Smooth muscle cell (in vitro differentiated cells): ENCODE data around the gene NUPR1. TPM values are rescaled to one million over a fixed set of nuclear protein-coding genes. Genes with fewer than 3 reads are reported as not detected.

ENCODE experiments used
- DNase-seq: peaks from one replicate; lab custom pipeline; 2025; ENCODE audit not compliant: unreplicated experiment; lab: John Stamatoyannopoulos, UW
- H2AFZ ChIP-seq: fragments of 200-600 bp; sonication (generic); 2 replicates; pipeline ENCODE4 v1.6.0; 2016; ENCODE audit warnings: antibody characterized with exemption, low read depth, mild to moderate bottlenecking
- H3F3A ChIP-seq: fragments of 200-600 bp; sonication (generic); 2 replicates; pipeline ENCODE4 v1.6.0; 2017; ENCODE audit warnings: antibody characterized with exemption, low read depth
- H3K27ac ChIP-seq: fragments of 200-600 bp; sonication (generic); 2 replicates; pipeline ENCODE4 v1.5.1; 2016; ENCODE audit warnings: low read depth, mild to moderate bottlenecking
- H3K27me3 ChIP-seq: fragments of 200-600 bp; sonication (generic); 2 replicates; pipeline ENCODE4 v1.6.1; 2016; ENCODE audit warnings: low read depth, mild to moderate bottlenecking
- H3K36me3 ChIP-seq: fragments of 200-600 bp; sonication (generic); 2 replicates; pipeline ENCODE4 v1.5.1; 2016; ENCODE audit warnings: low read depth
- H3K4me1 ChIP-seq: fragments of 200-600 bp; sonication (generic); 2 replicates; pipeline ENCODE4 v1.5.1; 2016; ENCODE audit warnings: low read depth
- H3K4me2 ChIP-seq: fragments of 200-600 bp; sonication (generic); 2 replicates; pipeline ENCODE4 v1.6.0; 2016; ENCODE audit warnings: mild to moderate bottlenecking
- H3K4me3 ChIP-seq: fragments of 200-600 bp; sonication (generic); 2 replicates; pipeline ENCODE4 v1.5.1; 2016; ENCODE audit warnings: mild to moderate bottlenecking
- H3K79me2 ChIP-seq: fragments of 200-600 bp; sonication (generic); 2 replicates; pipeline ENCODE4 v1.6.0; 2016; ENCODE audit warnings: low read depth, mild to moderate bottlenecking
- H3K9ac ChIP-seq: fragments of 200-600 bp; sonication (generic); 2 replicates; pipeline ENCODE4 v1.6.0; 2016; ENCODE audit warnings: low read depth
- H3K9me3 ChIP-seq: fragments of 200-600 bp; sonication (generic); replicated peaks from 2 replicates; pipeline ENCODE4 v1.5.1; 2016; ENCODE audit warnings: low read depth
- H4K20me1 ChIP-seq: fragments of 200-600 bp; sonication (generic); 2 replicates; pipeline ENCODE4 v1.6.0; 2016; ENCODE audit warnings: low read depth
- WGBS: methylation state at CpG from one replicate; pipeline ENCODE4 v1.1.7; 2016; ENCODE audit warnings: low lambda C conversion rate; 5-methylcytosine and 5-hydroxymethylcytosine counted together
- polyA plus RNA-seq: library from polyadenylated mRNA; unstranded; fragments of >200 nt; fragmentation: Nextera tagmentation; extraction: Ambion mirVana; gene quantifications from 2 replicates; pipeline ENCODE4 v1.2.1, GENCODE V29; 2016
- total RNA-seq: library from RNA; depleted of rRNA; stranded (reverse); fragments of >200 nt; gene quantifications from 2 replicates; pipeline ENCODE4 v1.2.3, GENCODE V29; 2014
- TF ChIP-seq, protein P1 (sequence below): fragments of 200-600 bp; sonication (generic); IDR thresholded peaks from 2 replicates; pipeline ENCODE4 v1.5.1; 2017; ENCODE audit warnings: borderline replicate concordance, mild to moderate bottlenecking, antibody characterized with exemption; ENCODE audit not compliant: insufficient read depth, poor library complexity, severe bottlenecking

Gene NUPR1
- total and polyA plus RNA-seq, 2 experiments from 2014 or later = 0.67 to 22.2 TPM

DNA sequence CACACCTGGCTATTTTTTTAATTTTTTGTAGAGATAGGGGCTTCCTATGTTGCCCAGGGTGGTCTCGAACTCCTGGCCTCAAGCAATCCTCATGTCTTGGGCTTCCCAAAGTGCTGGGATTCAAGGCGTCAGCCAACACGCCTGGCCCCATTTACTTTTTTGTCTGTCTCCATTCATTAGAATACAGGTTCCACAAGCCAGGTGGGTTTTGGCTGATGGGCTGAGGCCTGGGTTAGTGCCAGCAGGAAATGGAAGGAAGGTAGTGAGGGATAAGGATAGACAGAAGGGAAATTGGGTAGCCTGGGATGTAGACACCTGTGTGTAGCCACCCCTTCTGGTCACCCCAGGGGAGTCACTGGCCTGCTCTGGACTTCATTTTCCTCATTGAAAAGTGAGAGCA, 27.7 kb downstream of the NUPR1 start:
- TF ChIP-seq, protein P1, sequence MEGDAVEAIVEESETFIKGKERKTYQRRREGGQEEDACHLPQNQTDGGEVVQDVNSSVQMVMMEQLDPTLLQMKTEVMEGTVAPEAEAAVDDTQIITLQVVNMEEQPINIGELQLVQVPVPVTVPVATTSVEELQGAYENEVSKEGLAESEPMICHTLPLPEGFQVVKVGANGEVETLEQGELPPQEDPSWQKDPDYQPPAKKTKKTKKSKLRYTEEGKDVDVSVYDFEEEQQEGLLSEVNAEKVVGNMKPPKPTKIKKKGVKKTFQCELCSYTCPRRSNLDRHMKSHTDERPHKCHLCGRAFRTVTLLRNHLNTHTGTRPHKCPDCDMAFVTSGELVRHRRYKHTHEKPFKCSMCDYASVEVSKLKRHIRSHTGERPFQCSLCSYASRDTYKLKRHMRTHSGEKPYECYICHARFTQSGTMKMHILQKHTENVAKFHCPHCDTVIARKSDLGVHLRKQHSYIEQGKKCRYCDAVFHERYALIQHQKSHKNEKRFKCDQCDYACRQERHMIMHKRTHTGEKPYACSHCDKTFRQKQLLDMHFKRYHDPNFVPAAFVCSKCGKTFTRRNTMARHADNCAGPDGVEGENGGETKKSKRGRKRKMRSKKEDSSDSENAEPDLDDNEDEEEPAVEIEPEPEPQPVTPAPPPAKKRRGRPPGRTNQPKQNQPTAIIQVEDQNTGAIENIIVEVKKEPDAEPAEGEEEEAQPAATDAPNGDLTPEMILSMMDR = no peak
- 87% methylated on average over 3 of the region's 3 CpGs for WGBS
- no peak overlapping the region for H3K9ac ChIP-seq

DNA sequence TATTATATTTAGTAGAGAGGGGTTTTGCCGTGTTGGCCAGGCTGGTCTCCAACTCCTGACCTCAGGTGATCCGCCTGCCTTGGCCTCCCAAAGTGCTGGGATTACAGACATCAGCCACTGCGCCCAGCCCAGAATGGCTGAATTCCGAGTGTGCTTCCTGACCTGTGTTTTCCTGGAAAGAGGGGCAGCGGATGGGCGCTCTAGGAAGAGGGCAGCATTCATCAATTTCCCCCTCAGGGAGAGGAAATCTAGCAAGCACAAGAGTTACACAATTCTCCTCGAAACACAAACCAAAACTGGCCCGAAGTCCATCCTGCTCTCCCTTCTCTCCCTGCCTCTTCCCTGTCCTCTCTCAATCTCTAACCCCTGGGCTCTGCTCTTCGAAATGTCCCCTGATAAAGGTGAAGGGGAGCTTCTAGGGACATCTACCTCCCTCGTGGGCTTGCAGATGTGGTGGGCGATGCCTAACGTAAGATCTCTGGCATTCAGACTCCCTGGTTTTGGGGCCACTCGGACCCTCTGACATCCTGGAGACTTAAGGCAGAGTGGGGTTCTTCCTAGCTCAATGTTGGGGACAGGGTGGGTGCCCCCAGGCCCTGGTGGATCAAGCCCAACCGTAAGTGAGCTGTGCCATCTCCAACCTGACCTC, 33.2 kb downstream of the NUPR1 start:
- Histone ChIP-seq H3K4me2 (no peak overlapping the region), H4K20me1 (no peaks in the 10 kb centered on the region)
- WGBS = 86% methylated on average over 14 of the region's 14 CpGs

More for the DNA sequence above, 27.7 kb downstream of the NUPR1 start:
- no peaks in the 10 kb centered on the region for H3K79me2 ChIP-seq
- H3K4me2 ChIP-seq = no peak overlapping the region
- no peaks in the 10 kb centered on the region for H3K4me1 ChIP-seq
- H3K9me3 ChIP-seq = no peaks in the 10 kb centered on the region
- no peaks in the 10 kb centered on the region for H4K20me1 ChIP-seq
- H3F3A ChIP-seq = no peaks in the 10 kb centered on the region
- no peak overlapping the region for H2AFZ ChIP-seq
- H3K27me3 ChIP-seq = no peaks in the 10 kb centered on the region
- no peaks in the 10 kb centered on the region for H3K36me3 ChIP-seq
- no peak overlapping the region for H3K4me3 ChIP-seq
- DNase-seq = no peak
- no peak overlapping the region for H3K27ac ChIP-seq

DNA sequence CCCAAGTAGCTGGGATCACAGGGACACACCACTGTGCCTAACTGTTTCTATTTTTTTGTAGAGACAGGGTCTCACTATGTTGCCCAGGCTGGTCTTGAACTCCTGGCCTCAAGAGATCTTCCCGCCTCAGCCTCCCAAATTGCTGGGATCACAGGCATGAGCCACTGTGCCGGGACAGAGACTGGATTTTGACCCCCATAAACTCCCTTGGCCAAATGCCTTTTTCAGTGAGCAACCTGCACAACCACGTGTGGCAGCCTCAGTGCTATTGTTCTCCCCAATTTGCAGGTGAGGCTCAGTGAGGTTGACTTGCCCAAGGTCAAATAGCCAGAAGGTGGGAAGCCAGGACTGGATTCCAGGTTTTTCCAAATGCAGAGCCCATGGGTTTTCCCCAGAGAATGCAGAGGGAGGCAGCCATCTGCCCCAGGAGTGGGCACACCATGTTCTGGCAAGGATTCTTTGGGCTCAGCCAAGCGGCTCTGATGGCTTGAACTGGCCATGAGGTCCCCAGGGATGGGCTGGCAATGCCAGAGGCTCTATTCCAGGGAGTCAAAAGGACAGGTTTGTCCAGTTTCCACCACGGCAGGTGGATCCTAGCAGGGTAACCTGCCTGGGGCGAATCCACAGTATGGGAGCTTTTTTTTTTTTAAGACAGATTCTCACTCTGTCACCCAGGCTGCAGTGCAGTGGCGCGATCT, 33.9 kb downstream of the NUPR1 start:
- TF ChIP-seq, protein P1 = no peak
- Histone ChIP-seq H3K4me2 (no peak overlapping the region), H3K27ac (no peak overlapping the region), H3K4me1 (no peaks in the 10 kb centered on the region), H3K9ac (no peak overlapping the region), H3K9me3 (no peaks in the 10 kb centered on the region), H3K27me3 (no peaks in the 10 kb centered on the region), H3K36me3 (no peaks in the 10 kb centered on the region), H4K20me1 (no peaks in the 10 kb centered on the region), H2AFZ (no peak overlapping the region), H3K79me2 (no peaks in the 10 kb centered on the region), H3K4me3 (no peak overlapping the region), H3F3A (no peaks in the 10 kb centered on the region)
- WGBS = 66% methylated on average over 8 of the region's 8 CpGs
- DNase-seq = no peak

More for the DNA sequence above, 33.2 kb downstream of the NUPR1 start:
- H3K9me3 ChIP-seq = no peaks in the 10 kb centered on the region
- DNase-seq = no peak
- H3K9ac ChIP-seq = no peak overlapping the region
- no peaks in the 10 kb centered on the region for H3K36me3 ChIP-seq
- H3K4me3 ChIP-seq = no peak overlapping the region
- H3K27ac ChIP-seq = no peak overlapping the region
- TF ChIP-seq, protein P1 = no peak
- H3K79me2 ChIP-seq = no peaks in the 10 kb centered on the region
- H3K27me3 ChIP-seq = no peaks in the 10 kb centered on the region
- no peaks in the 10 kb centered on the region for H3K4me1 ChIP-seq
- H3F3A ChIP-seq = no peaks in the 10 kb centered on the region
- H2AFZ ChIP-seq = no peak overlapping the region
